GM18909 (cell line): ENCODE data around the gene TAOK2.
"Not testable (repeated sequence)": the region's sequence is repeated elsewhere in the genome, so short reads cannot be mapped to it uniquely, and the experiment has no call there.

Source experiments
- ATAC-seq: cut with Tn5 transposase; IDR thresholded peaks from one replicate; pipeline ENCODE4 v1.9.1; 2021; ENCODE audit warnings: mild to moderate bottlenecking; ENCODE audit not compliant: unreplicated experiment, poor library complexity

The TAOK2 gene

DNA sequence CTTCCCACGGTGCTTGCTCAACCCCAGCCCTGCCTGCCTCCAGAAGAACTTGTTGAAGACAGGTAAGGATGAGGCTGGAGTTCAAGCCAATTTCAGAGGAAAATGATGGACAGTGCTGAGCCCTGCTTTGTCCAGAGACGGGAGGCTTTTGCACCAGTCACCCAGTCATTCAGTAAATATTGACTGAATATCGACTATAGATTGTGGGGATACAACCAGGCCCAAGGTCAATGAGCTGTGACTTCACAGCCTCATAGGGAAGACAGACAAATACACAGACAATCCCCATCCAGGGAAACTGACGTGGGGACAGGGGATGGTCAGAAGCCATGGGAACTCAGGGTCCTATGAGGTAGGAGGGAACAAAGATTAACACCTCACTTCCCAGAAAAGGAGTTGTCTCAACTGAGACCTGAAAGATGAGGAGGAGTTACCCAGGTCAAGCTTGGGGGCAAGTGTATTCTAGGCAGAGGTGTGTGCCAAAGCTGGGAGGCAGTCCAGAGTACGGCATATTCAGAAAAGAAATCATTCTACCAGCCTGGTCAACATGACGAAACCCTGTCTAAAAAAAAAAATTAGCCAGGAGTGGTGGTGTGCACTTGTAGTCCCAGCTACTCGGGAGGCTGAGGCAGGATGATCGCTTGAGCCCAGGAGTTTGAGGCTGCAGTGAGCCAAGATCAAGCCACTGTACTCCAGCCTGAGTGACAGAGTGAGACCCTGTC is 43.0 kb downstream of the TAOK2 start:
- ATAC-seq, result no peak

DNA sequence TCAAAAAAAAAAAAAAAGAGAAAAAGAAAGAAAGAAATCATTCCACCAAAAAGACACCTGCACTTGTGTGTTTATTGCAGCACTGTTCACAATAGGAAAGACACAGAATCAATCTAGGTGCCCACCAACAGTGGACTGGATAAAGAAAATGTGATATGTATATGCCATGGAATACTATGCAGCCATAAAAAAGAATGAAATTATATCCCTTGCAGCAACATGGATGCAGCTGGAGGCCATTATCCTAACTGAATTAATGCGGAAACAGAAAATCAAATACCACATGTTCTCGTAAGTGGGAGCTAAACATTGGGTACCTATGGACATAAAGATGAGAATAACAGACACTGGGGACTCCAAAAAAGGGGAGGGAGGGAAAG is 43.6 kb downstream of the TAOK2 start:
- no peak for ATAC-seq

DNA sequence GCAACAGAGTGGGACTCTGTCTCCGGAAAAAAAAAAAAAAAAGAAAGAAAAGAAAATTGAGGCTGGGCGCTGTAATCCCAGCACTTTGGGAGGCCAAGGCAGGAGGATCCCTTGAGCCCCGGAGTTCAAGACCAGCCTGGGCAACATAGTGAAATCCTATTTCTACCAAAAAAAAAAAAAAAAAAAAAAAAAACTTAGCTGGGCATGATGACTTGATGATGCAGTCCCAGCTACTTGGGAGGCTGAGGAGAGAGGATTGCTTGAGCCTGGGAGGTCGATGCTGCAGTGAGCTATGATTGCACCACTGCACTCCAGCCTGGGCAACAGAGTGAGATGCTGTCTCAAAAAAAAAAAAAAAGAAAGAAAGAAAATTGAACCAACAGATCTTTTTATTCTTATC is 44.3 kb downstream of the TAOK2 start:
- not testable (repeated sequence) for ATAC-seq

DNA sequence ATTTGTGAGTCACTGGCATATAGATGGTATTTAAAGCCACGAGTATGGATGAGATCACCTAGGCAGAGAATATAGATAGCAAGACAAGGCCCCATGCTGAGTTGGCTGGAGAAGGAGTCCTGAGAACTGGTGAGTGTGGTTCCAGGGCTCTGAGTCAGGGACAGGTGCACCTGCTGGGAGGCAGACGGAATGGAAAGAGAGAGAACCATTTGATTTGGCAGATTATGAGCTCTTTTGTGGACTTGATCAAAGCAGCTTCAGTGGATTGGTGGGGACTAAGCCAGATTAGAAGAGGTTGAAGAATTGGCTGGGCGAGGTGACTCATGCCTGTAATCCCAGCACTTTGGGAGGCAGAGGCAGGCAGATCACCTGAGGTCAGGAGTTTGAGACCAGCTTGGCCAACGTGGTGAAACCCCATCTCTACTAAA is 45.1 kb downstream of the TAOK2 start:
- no peak for ATAC-seq

DNA sequence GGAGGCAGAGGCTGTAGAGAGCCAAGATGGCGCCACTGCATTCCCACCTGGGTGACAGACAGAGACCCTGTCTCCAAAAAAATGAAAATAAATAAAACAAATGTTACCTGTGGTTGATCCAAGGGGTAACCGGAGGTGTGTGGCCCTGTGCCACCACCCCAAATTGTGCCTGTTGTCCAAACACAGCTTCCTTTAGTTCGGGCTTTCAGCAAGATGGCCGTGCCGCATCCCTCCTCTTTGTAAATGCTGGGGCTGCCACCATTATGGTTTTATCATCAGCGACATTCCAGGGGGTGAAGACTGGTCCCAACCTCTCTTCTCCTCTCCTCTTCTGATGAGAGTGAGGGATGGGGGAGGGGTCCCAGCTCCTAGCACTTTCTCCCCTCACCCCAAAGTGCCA is 49.2 kb downstream of the TAOK2 start, which contains the start of gene C16orf92:
Gene C16orf92, plus strand, starts transcription at position 312 of the 400 bp plus-strand sequence. CDS start 143 bp downstream, outside the sequence.
- no peak for ATAC-seq

DNA sequence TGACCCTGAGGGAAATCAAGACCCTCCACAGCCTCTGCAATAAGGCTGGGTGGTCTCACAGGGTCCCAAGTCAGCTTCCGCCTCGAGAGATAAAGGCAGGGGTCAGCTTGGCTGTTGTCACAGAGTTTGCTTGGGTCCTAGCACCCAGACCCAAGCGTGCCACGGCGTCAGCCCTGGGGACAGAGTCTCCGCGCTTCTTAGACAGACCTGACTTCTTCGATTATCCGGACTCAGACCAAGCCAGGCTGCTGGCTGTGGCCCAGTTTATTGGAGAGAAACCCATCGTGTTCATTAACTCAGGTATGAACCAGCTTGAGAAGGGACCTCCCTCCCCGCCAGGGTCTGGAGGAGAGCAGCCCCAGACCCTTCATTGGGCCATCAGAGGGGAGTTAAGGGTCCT is 49.9 kb downstream of the TAOK2 start:
- no peak for ATAC-seq

DNA sequence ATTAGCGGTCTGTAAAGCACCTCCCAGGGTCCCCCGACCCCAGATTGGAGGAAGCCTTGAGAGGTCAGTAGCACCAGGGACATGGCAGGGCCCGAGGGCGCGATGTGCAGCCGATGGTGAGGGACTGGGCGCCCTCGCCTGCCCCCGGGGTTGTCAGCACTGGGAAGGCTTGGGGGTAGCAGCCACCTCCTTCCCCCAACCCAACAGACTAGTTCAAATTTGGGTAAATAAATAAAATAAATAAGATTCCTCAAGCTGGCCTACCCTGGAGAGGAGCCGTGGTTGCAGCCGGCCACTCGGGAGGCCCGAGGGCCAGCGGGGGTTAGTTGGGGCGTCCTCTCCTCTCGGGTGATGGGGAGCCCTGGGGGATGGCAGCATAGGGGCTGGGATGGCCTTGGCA is 50.8 kb downstream of the TAOK2 start:
- ATAC-seq, result no peak

DNA sequence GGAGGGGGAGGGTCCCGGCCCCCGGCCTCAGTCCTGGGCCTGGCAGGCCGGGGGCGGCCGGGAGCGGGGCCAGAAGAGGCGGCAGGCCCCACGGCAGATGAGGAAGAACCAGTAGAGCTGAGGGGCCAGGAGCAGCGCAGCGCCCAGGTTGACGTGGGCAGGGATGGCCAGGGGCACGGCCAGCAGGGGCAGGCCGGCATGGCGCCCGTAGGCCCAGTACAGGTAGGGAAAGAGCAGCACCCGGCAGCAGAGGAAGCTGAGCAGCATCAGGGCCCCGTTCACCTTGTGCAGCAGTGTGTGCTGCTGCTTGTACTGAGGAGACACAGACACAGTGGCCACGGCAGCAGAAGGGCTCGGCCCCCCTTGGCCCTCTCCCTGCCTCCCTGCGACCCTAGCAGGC is 51.5 kb downstream of the TAOK2 start:
- no peak for ATAC-seq

DNA sequence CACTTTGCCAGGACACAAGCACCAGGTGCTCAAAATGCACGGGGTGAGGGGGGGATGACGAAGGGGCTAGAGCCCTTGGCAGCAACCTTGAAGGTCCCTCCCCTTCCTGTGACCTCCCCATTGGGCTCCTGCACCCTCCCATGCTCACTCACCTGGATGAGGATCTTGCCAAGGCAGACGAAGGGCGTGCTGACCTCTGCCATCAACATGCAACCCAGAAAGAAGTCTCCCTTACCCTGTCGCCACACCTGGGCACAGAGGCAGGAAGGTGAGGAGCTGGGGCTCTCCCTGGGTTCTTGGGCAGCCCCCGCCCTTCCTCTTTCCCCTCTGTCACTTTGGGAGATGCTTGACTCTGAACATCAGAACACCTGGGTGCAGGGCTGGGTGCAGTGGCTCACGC is 51.9 kb downstream of the TAOK2 start:
- no peak for ATAC-seq

DNA sequence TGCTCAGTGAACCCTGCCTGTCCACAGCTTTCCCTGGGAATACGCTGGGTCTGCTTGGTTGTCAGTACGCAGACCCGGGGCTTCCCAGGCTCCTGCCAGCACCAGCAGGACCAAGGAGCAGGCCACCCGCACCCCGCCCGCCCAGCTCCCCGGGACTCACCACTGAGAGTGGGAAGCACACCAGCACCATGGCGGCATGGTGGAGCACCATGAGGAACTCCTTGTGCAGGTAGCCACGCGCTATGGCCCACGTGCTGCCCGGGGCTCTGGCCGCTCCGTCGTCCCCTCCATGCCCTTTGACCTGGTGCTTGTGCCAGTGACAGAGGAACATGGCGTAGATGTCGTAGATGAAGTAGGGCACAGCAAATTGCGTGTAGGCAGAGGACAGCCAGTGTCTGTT is 52.8 kb downstream of the TAOK2 start:
- no peak for ATAC-seq

DNA sequence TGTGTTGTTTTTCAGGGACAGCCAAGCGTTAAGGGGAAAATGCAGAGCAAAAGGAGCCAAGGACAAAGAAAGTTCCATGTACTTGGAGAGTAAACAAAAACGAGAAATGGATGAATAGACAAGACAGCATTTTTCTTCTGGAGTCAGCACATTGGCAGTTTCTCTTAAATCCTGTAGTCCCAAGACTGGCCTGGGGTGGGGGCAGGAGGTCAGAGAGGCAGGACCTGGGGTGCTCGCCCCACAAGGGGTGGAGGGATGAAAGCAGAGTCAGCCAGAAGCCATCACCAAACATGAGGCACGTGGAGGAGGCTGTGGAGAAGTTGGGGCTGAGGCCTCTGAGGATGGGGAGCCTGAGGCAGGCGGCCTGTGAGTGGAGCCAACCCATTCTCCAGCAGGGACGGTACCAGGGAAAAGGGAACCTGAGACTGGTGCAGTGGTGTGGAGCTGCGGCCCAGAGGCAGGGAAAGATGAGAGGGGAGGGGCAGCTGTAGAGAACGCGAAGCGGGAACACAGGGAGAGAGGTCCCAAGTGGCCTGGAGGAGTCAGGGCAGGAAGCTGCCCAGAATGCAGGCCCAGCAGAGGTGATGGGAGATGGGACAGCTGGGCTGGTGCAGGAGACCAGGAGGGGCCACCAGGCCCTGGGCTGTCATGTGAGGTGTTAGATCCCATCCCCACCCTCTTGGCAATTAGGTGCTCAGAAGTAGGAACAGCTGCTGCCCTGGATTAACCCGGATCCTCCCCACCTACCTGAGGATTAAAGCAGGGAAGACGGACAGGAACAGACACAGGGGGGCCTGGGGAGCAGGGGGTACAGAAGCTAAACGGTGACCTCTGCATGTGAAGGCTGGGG is 54.1 kb downstream of the TAOK2 start:
- no peak for ATAC-seq

DNA sequence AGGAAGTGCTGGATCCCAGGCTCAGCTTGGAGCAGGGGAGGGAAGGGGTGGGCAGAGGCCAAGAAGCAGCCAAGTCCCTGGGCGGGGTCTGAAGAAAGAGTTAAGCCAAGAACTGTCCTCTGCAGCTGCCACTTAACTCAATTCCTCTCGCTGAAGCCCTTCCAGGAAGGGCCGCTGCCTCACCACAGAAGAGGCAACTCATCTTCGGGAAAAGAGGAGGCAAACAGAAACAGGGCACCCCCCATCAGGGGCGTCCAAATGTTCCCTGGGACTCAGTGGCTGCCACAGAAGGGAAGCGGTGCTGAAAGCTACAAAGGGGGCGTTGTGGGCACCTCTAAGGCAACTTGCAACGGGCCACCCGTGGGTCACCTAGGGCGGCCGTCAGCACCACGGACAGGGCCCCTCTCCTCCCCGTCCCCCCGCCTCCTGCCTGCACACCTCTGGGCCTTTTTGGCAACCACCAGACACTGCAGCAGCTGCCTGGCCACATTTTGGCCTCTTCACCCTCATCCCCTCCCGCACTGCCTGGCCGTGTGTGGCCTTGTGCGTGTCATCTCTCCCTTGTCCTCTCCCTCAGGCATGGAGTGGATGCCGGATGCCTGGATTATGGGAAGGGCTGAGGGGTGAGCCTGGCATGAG is 54.9 kb downstream of the TAOK2 start:
- ATAC-seq, result no peak

DNA sequence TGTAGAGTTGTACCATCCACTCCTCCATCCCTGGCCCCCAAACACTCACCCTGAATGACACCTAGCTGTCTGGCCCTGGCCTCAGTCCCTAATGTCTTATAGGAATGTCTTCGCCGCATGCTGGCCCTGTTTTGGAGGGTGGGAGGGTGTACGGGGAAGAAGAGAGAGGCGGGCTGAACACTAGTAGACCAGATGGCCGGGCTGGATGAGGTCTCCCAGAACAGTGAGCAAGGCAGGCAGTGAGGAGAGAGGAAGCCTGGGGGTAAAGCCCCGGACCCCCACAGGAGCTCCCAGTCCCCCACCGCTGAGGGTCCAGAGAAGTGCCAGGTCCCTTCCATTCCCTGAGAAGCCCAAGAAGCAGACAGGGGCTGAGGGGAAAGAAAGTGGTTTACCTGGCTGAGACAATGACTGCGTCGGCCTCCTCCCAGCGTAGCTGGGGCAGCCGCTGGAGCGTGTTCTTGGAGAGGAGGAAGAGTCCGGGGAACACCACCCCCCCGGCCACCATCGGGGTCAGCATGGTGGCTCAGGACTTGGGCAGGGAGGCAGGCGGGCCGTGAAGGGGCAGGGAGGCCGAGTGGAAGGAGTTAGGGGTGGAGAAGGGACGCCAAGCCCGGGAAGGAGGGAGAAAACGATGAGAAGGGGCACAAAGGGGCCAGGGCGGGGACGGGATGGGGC is 56.5 kb downstream of the TAOK2 start:
- ATAC-seq, result no peak

DNA sequence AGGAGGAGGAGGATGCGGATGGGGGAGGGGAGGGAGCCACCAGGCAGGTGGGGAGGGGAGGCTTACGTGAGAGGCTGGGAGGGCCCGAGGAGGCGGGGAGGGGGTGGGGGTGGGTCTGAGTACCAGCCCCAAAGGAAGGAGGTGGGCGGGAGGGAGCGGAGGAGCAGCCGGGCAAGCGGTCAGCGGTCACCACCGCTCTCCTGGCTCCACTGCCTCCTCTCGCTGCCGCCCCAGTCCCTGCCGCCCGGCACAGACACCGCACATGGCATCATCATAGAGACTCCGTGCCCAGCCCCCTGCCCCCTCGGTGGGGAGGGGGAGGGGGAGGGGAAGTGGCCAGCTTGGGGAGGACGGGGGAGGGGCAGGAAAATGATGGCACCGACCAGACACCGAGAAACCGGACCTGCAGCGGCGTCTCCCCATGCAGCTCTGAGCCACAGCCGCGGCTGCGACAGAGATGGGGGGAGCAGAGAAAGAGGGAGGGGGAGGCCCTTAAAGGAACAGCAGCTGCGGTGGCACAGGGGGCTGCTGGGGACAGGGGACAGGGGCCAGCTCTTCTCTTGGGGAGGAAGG is 57.3 kb downstream of the TAOK2 start, which contains the start of gene TLCD3B:
Gene TLCD3B, minus strand, starts transcription at position 431 of the 573 bp plus-strand sequence. CDS start 744 bp downstream, outside the sequence.
- ATAC-seq, result no peak

DNA sequence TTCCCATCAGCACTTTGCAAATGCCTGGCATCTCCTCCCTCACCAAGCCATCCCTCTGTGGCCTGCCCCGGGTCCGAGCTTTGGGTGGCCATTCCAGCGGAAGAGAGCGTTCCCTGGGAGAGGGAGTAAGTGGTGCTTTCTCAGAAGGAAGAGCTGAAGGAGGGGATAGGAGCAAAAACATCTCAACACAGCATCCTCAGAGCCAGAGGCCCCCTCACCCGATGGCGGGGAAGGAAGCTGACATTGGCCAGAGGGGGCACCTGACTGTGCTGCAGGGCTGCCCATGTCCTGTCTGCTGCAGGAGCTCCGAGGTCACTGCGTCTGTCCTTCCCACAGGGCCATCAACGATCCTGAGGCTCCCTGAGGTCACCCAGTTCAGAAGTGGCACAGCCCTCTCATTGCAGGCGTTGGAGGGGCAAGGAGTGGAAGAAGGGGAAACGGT is 57.8 kb downstream of the TAOK2 start:
- ATAC-seq, result no peak

DNA sequence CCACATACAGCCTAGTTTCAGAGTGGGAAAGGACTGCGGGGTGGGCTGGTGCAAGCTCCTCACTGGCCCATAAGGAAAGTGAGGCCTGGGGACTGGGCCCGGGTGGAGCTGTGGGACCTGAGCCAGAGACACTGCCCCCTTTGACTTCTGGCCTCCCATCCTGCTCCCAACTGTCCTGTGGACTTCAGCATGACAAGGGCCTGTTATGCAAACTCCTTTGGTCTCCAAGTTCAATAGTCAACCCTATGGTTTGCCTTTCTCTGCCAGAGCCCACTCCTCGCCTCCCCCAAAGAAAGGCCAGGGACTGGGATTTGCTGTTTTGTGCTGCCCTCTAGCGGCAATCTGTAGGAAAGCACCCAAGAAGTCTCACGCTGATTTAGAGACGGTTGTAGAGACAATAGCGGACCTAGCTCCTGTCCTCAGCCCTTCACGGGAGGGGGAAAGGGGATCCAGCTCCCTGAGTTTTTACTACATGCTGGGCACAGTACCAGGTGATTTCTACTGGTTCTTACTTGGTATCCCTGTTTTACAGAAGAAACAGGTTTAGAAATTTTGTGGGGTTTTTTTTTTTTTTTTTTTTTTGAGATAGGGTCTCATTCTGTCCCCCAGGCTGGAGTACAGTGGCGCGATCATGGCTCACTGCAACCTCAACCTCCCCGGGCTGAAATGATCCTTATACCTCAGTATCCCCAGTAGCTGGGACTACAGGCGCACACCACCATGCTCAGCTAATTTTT is 58.6 kb downstream of the TAOK2 start:
- no peak for ATAC-seq

DNA sequence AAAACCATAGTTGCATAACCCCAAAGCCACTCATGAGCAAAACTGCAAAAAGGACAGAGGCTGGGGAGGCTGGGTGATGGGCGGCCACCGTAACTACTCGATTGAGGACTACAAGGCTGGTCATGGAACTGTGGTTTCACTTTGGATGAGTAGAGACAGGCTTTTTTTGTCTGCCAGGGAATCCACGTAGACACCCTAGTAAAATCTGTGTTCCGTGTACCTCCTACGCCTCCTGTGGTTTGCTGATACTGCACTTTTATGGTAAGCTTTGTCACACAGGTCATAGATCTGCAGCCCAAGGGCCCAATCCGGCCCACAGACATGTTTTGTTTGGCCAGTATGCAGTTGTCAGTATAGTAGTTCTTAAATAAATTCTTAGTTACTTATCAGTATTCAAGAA is 59.6 kb downstream of the TAOK2 start:
- no peak for ATAC-seq

DNA sequence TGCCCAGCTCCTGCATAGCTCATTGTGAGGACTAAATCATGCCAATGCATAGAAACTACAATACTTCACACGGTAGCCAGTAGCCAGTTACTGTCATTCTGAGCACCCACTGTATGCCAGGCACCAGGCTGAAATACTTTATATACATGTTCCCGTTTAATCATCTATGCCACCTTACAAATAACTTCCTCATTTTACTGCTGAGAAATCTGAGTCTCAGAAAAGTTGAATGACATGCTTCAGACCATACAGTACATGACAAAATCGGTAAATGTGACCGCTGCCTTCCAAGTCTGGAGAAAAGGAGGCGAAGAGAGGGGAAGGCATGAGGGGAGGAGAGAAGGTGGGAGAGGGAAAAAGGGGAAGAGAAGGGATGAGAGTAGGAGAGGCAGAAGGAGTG is 66.6 kb downstream of the TAOK2 start:
- ATAC-seq, result no peak

DNA sequence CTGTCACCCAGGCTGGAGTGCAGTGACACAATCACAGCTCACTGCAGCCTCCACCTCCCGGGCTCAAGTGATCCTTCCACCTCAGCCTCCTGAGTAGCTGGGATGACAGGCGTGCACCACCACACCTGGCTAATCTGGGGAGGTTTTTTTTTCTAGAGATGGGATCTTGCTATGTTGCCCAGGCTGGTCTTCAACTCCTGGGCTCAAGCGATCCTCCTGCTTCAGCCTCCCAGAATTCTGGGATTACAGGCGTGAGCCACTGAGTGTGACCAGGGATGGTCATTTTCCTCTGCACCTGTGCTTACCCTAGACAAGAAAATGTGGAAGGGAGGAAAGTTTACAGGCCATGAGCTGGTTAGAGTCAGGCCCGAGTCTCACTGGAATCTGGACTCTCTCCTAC is 67.0 kb downstream of the TAOK2 start:
- not testable (repeated sequence) for ATAC-seq
